ENCODE results near the gene PPP1R3F.
"Not testable (repeated sequence)": the region's sequence is repeated elsewhere in the genome, so short reads cannot be mapped to it uniquely, and the experiment has no call there.

The PPP1R3F gene

DNA sequence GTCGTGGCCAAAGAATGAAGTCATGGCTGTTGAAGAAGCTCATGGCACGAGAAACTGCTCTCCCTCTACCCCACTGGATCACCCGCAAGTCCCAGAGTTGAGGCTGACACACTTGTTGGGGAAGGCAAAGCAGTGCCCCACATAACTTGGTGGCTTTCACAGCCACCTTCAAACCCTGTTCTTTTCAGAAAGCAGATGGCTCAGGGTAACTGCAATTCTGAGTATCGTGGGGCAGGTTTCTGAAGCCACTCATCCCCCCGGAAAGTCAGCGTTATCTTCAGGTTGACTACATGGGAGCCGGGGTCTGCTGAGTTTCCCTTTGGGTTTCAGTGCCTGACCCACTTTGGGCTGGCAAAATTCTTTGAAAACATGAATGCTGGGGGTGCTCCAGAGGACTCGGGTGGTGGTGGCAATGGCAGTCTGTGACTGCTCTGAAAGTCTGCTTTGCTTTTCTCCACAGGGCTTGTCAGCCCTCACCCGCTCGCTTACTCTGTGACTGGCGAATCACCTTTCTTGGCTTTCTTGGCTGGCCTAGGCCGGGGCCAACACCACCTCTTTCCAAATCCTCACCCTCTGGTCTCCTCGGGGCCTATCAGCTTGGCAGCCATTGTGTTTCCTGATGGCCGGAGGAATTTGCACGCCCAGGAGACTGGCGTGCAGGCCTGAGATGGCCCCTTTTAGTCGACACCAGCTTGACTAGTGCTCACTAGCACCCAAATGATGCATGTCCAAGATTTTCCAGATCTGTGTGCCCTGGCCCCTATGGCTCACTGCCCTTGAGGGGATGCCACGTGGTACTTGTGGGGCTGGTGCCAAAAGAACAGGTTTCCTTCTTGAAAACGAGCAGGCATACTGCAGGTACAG lies 7.3 kb downstream of the PPP1R3F start:
- DNase-seq: no peak

DNA sequence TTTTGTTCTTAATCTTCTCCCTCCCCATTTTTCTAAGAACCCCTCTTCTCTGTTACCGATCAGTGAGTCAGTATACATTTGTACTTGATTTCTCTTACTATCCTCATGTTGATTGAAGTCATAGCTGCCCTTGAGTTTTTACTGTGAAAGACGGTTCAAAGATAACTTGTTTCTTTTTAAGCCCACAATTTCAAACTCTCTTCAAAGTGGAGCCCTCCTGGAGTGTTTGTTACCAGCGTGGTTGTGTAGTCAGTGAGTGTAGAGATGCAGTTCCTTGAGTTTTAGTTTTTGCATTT lies 7.9 kb downstream of the PPP1R3F start:
- no peak for DNase-seq

DNA sequence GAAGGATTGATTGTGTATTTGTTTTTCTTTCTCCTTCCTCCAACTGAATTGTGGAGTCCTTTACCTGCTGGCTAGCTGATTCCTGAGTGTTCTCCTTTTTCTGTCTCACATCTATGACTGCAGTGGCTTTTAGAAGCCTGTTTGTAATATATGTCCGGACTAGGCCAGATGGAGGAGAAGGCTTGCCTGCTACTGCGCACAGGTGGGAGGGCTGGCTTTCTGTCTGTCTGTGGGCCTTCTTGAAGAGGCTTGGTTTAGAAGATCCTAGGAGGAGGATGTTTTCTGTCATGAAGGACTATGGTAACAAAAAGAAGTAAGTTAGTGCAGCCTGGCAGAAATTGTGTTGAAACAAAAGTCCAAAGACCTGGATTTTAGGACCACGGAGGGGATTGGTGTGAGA lies 8.5 kb downstream of the PPP1R3F start:
- no peak for DNase-seq

DNA sequence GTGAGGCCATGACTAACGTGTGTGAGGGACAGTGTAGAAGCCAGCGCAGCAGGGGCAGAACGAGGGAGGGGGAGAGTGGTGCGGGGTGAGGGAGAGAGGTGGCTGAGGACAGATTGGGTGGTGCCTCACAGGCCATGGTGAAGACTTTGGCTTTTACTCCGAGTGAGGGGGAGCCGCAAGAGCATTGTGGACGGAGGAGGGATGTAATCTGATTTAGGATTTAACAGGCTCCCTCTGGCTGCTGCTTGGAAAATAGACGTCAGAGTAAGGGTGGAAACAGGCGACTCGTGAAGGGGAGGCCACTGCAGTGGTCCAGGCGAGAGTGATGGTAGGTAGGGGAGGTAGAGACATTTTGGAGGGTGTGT lies 13.0 kb downstream of the PPP1R3F start:
- no peak for DNase-seq

DNA sequence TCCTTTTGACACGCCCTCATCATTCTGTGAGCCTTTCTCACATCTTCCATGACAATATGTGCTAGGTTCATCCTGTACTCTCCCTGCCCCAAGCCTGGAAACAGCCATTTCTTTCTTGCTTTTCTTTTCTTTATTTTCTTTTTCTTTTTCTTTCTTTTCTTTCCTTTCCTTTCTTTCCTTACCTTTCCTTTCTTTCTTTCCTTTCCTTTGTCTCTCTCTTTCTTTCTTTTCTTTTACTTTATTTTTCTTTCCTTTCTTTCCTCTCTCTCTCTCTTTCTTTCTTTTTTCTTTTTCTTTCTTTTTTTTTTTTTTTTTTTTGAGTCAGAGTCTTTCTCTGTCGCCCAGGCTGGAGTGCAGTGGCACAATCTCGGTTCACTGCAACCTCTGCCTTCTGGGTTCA lies 14.6 kb downstream of the PPP1R3F start:
- DNase-seq: no peak

DNA sequence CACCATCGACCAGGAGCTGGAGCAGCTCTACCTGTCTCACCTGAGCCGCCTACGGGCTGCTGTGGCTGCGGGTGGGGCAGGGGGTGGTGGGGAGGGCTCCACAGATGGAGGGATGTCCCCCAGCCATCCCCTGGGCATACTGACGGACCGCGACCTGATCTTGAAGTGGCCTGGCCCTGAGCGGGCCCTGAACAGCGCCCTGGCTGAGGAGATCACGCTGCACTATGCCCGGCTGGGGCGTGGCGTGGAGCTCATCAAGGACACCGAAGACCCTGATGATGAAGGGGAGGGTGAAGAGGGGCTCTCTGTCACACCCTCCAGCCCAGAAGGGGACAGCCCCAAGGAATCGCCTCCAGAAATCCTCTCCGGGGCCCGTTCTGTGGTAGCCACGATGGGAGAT lies 16.5 kb downstream of the PPP1R3F start:
- DNase-seq: no peak

DNA sequence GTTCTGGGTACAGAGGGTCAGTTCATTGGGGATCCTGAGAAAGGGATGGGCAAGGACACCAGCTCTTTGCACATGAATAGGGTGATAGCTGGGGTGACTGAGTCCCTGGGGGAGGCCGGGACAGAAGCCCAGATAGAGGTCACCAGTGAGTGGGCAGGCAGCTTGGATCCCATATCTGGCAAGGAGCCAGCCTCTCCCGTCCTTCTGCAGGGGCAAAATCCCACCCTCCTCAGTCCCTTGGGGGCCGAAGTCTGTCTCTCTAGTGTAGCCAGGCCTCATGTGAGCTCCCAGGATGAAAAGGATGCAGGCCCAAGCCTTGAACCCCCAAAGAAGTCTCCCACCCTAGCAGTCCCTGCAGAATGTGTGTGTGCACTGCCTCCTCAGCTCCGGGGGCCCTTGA lies 17.0 kb downstream of the PPP1R3F start:
- no peak for DNase-seq

DNA sequence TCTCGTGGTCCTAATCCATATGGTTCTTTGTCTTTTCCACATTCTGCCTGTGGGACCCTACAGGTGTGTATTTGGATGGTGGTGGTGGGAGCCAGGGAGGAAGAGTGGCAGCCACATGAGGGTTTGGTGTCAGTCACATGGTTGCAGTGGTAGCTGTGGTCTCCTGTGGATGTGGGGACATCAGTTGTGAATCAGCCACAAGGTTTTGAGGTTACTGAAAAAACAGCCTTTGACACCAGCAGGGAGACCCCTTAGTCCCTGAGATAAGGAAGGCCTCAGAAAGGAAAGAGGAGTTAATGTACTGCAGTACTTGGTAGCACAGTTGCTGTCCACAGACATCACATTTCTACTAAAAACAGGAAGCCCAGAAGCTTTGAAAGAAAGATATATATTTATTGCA lies 18.1 kb downstream of the PPP1R3F start:
- DNase-seq: no peak

DNA sequence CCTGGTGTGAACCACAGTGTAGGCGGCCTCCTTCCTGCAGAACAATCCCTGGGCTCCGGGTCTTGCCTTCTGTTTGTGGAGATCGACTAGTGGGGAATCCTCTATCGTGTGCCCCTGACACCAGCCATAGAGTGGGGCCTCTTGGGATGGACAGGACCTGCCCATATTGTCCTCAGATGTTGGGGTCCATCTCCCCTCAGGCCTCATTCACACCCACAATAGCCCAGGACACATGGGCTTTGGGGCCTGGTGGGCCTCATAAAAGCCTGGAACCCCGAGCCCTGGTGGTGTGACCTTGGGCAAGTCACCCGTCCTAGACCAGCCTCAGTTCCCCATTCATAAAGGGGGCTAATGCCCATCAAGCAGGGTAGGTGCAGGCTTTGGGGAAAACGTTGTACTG lies 20.6 kb downstream of the PPP1R3F start:
- DNase-seq: no peak

DNA sequence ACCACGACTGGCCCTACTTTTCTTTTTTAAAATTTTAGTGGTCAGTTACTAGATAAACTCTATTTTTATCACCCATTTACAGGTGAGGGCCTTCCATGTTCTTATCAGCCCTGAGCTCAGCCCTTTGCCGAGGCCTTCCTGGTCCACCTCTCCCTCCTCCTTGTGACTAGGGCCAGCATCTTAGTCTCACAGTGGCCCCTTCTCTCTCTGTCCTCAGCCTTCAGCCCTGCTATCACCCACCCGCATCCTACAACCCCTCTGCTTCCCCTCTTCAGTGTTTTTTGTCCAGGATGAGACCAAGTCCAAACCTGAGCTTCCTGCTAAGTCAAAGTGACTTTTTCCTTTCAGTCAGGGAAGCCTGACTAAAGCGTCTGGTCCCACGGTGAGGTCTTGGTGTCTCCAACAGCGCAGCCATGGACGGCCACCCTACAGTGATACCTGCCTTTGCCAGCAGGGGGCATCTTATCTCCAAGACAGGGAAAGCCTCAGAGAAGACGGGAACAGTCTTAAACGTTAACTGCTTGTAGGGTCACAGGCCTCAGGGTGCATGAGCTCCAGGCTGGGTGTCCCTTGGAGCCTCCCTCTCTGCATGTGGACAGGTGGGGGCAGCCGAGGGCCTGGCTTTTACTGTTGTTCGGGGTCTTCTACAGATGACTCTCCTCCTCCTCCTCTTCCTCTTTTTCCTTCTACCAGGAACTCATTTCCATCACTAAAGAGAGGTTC lies 22.2 kb downstream of the PPP1R3F start:
- peak; percentile 66 for DNase-seq

DNA sequence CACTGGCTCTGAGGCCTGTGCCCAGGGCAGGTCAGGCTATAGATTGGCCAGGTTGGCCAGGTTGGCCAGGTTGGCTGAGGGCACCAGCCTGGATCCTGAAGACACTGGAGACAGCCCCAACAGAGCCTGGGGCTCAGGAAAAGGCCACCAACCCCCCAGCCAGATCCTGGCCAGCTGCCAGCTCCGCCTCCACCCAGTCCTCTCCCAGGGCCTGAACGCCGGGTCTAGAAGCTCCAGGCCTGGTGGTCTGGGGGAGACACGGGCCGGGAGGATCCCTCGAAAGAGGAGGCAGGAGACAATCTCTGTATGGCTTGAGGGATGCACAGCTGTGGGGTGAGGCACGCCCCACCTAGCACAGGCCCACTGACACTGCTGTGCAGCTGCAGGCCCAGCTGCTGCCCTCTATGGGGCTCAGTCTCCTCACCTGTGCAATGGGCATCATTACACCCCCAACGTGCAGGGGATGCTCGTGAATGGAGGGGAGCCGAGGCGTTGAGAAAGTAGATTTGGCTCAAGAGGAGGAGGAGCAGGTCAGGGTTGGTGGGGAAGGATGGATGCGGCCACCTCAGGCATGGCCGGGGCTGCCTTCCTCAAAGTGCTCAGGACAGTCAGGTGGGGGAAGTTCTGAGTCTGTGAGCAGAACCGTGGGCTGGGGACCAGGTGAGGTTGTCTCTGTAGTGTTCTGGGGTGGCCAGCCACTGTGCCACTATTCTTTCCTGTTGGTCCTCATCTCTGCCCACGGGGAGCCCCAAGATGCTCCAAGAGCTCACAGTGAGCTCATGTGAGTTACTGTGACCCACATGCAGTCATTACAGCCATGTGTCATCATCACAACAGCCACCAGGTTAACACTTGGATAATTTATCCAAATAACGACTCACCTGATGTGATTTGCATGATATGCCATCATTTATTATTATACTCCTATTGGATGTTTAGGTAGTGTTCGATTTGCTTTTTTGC lies 23.1 kb downstream of the PPP1R3F start:
- no peak for DNase-seq

DNA sequence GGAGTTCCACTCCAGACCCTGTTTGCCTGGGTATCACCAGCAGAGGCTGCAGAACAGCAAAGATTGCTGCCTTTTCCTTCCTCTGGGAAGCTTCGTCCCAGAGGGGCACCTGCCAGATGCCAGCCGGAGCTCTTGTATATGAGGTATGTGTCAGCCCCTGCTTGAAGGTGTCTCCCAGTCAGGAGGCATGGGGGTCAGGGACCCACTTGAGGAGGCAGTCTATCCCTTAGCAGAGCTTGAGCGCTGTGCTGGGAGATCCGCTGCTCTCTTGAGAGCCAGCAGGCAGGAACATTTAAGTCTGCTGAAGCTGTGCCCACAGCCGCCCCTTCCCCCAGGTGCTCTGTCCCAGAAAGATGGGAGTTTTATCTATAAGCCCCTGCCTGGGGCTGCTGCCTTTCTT lies 29.7 kb downstream of the PPP1R3F start:
- not testable (repeated sequence) for DNase-seq

DNA sequence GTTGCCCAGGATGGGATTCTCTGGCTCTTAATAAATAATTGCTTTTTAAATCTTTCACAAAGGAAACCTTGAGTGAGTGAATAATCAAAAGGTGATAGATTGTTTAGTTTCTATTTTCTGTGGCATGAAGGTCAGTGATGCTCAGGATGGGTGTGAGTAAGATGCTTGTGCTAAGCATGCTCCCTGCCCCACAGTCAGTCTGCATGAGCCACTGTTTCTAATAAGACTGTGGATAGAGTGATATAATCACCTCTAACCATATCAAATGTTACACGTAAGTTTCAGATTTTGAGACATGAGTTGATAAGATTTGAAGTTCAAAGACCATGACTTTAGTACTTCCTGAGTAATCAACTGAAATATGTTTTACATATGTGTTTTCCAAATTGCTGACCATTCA lies 31.1 kb downstream of the PPP1R3F start:
- DNase-seq: no peak

DNA sequence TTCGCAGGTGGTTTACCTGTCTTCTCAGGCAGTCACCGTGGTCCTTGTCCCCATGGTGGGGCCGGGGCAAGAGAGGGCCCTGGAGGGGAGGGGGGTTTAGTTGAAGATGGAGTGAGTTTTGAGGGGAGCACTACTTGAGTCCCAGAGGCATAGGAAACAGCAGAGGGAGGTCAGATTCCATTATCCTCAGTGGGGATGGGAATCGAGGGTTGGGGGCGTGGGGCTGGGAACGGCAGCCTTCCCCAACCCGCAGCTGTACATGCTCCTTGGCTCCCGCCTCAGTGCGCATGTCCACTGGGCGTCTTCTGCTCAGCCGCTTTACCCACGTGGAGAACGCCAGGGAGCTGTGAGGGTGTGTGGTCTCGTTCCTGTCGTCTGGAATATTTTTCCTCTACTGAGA lies 33.8 kb downstream of the PPP1R3F start, which contains the start of gene GAGE10:
Gene GAGE10 (plus strand): TSS at position 301 of the 400 bp plus-strand sequence. CDS start 1,214 bp downstream, outside the sequence.
- no peak for DNase-seq

DNA sequence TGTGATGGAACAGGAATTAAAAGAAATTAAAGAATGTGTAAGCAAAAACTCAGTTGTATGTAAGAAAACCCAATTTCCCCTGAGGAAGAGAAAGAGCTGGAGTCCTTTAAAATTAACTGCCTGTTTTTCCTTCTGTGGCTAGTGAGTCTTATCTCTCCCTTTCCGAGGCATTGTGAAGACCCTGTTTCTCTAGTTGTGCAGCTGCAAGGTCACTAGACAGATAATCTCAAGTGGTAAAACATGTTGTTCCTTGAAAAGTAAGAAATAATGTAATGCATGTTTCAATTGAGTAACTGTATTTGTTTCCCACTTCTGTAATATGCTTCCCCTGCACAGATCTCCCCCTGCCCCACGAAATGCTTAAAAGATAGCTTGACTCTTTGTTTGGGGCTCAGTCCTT lies 38.2 kb downstream of the PPP1R3F start:
- DNase-seq: not testable (repeated sequence)

DNA sequence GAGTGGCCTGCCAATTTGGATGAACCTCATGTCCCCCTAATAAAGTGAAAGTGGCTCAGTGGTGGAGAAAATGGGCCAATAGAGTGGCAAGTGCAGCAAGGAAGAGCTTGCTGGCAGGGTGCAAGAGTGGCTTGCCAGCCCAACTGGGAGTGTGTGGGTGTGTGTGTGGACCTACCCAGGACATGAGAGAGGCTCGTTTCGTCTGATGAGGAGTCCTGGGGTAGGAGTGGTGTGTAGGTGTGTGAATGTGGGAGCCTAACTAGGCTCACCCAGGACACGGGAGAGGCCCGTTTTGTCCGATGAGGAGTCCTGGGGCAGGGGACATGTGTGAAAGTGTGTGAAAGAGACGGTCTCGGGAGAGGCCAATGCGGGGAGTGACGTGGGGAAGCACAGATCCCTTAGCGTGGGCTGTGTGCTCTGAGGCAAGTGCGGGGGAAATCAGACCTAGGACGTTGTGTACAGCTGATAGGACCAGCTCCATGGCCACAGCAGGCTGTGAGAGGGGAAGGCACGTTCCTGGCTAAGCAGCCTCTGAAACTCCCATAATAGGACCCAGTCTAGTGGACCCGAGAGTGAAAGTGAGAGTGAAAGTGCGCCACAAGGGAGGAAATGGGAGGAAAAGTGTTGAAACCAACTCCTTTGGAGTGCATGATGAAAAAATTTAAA lies 39.1 kb downstream of the PPP1R3F start:
- DNase-seq: no peak

DNA sequence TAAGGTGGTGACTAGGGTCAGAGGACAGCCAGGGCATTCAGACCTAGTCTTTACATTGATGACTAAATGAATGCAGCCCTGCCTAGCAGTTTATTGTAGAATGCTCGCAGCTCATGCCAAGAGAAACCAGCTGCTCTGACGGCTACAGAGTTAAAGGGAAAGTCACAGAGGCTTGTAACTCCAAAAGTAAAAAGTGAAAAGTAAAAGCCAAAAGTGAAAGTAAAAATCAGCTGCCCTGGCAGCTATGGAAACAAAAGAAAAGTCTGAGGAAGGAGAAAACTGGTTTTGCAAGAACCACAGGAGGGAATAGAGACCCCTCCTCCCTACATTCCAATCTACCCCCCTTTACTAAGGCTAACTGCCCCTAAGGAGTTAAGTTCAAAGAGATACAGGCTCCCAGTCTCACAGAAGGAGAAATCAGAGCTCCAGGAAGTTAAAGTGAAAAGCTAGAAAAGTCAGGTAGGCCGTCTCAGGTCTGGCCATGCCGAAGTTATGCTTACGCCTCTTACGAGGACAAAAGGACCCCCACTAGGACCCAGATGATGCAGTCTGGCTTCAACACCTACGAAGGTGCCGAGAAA lies 39.9 kb downstream of the PPP1R3F start:
- DNase-seq: no peak

DNA sequence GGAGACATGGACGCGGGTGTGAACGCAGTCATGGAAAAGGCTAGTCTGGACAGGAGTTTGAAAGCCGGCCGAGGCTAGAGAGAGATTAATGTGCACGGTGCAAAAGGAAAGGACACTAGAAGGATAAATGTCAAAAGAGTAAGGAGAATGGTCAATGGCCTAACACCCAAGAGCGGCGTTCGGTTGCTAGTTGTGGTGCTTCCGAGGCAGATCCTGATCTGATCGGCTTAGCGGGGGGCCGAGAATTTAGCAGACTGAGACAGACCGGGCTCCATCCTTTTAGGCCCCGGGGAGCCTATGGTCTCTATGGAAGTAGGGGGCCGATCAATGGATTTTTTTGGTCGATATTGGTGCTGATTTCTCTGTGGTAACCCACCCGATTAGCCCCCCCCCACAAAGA lies 40.8 kb downstream of the PPP1R3F start:
- no peak for DNase-seq

DNA sequence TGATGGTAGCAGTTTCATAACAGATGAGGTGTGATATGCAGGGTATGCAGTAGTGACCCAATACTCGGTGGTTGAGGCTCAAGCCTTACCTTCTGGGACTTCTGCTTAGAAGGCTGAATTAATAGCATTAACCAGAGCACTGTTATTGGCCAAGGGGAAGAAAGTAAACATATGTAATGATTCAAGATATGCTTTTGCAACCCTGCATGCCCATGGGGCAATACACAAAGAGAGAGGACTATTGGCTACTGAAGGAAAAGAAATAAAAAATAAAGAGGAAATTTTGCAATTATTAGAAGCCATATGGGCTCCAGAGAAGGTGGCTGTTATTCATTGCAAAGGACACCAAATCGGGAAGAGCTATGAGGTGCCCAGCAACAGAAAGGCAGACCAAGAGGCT lies 42.6 kb downstream of the PPP1R3F start:
- DNase-seq: no peak

DNA sequence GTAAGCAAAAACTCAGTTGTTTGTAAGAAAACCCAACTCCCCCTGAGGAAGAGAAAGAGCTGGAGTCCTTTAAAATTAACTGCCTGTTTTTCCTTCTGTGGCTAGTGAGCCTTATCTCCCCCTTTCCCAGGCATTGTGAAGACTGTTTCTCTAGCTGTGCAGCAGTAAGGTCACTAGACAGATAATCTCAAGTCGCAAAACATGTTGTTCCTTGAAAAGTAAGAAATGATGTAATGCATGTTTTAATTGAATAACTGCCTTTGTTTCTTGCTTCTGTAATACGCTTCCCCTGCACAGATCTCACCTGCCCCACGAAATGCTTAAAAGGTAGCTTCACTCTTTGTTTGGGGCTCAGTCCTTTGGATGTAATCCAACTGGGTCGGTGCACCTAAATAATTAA lies 46.5 kb downstream of the PPP1R3F start:
- no peak for DNase-seq

DNA sequence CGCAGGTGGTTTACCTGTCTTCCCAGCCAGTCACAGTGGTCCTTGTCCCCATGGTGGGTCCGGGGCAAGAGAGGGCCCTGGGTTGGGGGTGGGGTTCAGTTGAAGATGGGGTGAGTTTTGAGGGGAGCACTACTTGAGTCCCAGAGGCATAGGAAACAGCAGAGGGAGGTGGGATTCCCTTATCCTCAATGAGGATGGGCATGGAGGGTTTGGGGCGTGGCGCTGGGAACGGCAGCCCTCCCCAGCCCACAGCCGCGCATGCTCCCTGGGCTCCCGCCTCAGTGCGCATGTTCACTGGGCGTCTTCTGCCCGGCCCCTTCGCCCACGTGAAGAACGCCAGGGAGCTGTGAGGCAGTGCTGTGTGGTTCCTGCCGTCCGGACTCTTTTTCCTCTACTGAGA lies 52.1 kb downstream of the PPP1R3F start, which contains the start of gene GAGE12J:
Gene GAGE12J (plus strand): TSS at position 301 of the 400 bp plus-strand sequence. CDS start 1,157 bp downstream, outside the sequence.
- not testable (repeated sequence) for DNase-seq

DNA sequence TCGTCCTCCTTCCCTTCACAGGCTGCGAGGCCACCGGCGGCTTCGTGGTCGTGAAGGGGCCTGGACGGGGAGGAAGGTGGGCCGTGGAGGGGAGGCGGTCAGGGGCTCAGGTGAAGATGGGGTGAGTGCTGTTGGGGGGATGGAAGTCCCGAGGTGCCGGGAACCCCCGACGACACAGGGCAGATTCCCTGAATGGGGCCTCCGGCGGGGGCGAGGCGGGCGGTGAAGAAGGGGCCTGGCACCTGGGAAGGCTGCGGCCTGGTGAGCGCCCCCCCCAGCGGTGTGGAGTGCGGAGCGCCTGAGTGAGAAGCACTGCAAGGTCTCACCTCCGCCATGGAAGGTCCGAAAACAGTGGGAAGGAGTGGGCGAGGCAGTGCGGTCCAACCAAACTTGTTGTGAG lies 52.7 kb downstream of the PPP1R3F start:
- not testable (repeated sequence) for DNase-seq
